ENCODE data around the gene MED17. TPM values are rescaled to one million over a fixed set of nuclear protein-coding genes. Genes with fewer than 3 reads are reported as not detected.

MED17 gene
- total RNA-seq, 1 donor from 2014 or later: 23.7 TPM

DNA sequence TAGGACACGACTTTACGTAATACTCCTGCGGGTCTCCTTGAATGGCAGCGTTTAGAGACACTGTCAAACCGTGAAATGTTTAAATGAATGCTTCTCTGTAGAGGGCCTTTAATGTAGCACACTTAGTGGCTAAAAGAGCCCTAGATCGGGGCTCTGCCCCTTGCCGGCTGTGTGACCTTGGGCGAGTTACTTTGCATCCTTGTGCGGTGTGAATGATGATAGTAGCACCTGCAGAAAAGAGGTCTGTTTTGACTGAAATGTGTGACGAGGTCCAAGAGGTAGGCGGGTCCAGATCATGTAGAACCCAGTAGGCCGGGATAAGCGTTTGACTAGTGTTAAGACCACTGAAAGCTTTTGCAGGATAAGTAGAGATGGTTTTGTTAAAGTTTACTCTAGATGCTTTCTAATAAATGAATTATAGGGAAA is 866 bp downstream of the MED17 start:
- Histone ChIP-seq H3K4me3 (ENCODE audit: low read depth, low read length) (peak overlapping the region; percentile 87), H3K36me3 (ENCODE audit: control insufficient read depth, insufficient read depth, low read length) (peaks cover 4% of the 10 kb centered on the region), H3K27me3 (ENCODE audit: control insufficient read depth, insufficient read depth, low read length) (no peaks in the 10 kb centered on the region)
- no peak for FAIRE-seq
- DNase-seq (ENCODE audit: low read depth): no peak
- TF ChIP-seq, protein P1, sequence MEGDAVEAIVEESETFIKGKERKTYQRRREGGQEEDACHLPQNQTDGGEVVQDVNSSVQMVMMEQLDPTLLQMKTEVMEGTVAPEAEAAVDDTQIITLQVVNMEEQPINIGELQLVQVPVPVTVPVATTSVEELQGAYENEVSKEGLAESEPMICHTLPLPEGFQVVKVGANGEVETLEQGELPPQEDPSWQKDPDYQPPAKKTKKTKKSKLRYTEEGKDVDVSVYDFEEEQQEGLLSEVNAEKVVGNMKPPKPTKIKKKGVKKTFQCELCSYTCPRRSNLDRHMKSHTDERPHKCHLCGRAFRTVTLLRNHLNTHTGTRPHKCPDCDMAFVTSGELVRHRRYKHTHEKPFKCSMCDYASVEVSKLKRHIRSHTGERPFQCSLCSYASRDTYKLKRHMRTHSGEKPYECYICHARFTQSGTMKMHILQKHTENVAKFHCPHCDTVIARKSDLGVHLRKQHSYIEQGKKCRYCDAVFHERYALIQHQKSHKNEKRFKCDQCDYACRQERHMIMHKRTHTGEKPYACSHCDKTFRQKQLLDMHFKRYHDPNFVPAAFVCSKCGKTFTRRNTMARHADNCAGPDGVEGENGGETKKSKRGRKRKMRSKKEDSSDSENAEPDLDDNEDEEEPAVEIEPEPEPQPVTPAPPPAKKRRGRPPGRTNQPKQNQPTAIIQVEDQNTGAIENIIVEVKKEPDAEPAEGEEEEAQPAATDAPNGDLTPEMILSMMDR (IDR thresholded peaks at IDR 0.05; ENCODE audit: insufficient read depth, low read length, severe bottlenecking): no peak

DNA sequence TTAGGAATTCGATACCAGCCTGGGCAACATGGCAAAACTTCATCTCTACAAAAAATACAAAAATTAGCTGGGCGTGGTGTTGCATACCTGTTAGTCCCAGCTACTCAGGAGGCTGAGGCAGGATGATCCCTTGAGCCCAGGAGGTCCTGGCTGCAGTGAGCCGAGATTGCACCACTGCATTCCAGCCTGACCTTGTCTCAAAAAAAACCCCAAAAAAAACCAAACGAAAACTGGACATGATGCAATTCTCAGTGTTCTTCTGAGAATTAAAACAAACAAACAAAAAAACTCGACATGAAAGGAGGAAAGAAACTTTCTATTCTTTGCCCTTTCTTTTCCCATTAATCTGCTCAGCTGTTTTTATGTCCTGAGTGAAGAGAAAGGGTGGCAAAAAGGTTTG is 7.4 kb downstream of the MED17 start:
- DNase-seq (ENCODE audit: low read depth) (no peak), FAIRE-seq (no peak)
- H3K27me3 ChIP-seq (ENCODE audit: control insufficient read depth, insufficient read depth, low read length): no peaks in the 10 kb centered on the region
- H3K36me3 ChIP-seq (ENCODE audit: control insufficient read depth, insufficient read depth, low read length): peaks cover 11% of the 10 kb centered on the region
- H3K4me3 ChIP-seq (ENCODE audit: low read depth, low read length): no peak overlapping the region
- TF ChIP-seq, protein P1 (IDR thresholded peaks at IDR 0.05; ENCODE audit: insufficient read depth, low read length, severe bottlenecking): no peak

DNA sequence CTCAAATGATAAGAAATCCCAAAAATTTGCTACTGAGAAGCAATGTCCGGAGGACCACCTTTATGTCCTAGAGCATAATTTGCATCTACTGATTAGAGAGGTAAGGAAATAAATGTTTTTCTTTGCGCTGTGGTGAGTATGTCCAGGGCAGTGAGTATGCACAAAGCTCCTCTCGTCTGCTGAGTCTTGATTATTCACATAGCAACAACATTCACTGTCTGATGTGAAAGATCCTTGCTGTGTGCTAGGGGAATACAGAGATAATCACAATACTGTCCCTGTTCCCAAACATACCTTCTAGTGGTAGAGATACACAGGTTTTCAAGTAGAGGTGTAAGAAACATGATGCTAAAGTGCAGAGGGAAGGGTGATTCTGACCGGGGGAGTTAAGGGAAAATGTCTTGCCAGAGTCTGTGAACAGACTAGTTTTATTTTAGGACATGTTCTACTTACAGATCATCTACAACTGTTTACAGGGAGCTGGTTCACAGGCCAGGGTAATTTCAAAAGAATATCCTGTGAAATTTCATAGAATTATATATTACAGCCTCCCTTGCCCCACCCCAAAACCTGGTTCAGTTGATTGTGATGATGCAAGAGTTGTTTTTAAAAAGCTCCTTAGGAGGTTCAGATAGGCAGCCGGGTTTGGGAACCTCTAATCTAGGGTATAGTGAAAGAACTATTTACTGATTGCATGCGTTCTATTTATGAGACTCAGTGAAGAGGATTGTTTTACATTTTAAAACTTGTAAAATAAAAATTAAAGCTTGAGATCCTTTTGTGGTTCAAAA is 12.6 kb downstream of the MED17 start:
- no peak for DNase-seq (ENCODE audit: low read depth)
- TF ChIP-seq, protein P1 (IDR thresholded peaks at IDR 0.05; ENCODE audit: insufficient read depth, low read length, severe bottlenecking): no peak
- no peaks in the 10 kb centered on the region for H3K27me3 ChIP-seq (ENCODE audit: control insufficient read depth, insufficient read depth, low read length)
- H3K36me3 ChIP-seq (ENCODE audit: control insufficient read depth, insufficient read depth, low read length): peaks cover 14% of the 10 kb centered on the region
- FAIRE-seq: no peak
- no peak overlapping the region for H3K4me3 ChIP-seq (ENCODE audit: low read depth, low read length)

DNA sequence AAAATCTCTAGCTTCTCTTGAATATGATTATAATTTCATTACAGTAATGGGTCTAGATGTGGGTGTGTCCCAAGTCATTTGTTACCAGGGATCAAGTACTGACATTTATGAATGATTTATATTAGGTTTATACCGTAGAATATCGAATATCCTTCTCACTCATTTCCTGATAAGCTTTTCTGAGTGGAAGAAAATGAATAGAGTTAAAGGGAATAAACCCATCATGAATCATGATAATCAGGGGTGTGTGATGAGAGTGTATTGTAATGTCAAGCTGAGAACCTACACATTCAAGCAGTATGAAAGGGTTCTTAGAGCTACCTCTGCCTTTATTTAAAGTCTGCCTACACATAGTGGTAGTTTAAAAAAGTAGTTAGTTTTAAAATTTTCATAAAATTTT is 17.3 kb downstream of the MED17 start:
- H3K4me3 ChIP-seq (ENCODE audit: low read depth, low read length): no peak overlapping the region
- DNase-seq (ENCODE audit: low read depth) (no peak), FAIRE-seq (no peak)
- TF ChIP-seq, protein P1 (IDR thresholded peaks at IDR 0.05; ENCODE audit: insufficient read depth, low read length, severe bottlenecking): no peak
- no peaks in the 10 kb centered on the region for H3K27me3 ChIP-seq (ENCODE audit: control insufficient read depth, insufficient read depth, low read length)
- peaks cover 15% of the 10 kb centered on the region for H3K36me3 ChIP-seq (ENCODE audit: control insufficient read depth, insufficient read depth, low read length)

DNA sequence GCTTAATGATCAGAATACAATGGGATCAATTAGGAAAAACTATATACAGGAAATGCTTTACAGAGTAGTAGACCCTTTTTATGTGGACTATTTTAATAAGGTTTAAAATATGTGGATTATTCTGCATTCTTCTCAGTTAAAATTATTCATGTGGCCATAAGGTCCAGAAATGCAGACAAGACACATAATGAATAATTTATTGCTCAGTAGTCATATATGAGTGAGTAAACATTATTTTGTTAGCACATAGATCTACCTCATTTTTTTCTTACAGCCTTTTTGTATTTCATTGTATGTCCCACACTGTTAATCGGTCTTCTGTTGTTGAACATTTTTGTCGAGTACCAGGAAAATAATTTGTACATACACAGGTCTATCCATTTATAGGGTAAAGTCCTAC is 20.8 kb downstream of the MED17 start:
- Histone ChIP-seq H3K36me3 (ENCODE audit: control insufficient read depth, insufficient read depth, low read length) (peaks cover 17% of the 10 kb centered on the region), H3K4me3 (ENCODE audit: low read depth, low read length) (no peak overlapping the region), H3K27me3 (ENCODE audit: control insufficient read depth, insufficient read depth, low read length) (no peaks in the 10 kb centered on the region)
- TF ChIP-seq, protein P1 (IDR thresholded peaks at IDR 0.05; ENCODE audit: insufficient read depth, low read length, severe bottlenecking): no peak
- no peak for DNase-seq (ENCODE audit: low read depth)
- FAIRE-seq: no peak

DNA sequence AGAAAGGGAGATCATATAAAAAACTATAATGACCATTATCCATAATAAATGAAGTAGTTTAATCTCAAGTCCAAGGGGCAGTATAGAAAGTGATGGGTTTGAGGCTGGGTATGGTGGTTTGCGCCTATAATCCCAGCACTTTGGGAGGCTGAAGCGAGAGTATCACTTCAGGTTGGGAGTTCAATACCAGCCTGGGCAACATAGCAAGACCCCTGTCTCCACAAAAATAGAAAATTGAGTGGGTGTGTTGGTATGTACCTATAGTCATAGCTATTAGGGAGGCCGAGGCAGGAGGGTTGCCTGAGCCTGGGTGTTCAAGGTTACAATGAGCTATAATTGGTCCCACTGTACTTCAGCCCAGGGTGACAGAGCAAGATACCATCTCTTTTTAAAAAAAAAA is 23.9 kb downstream of the MED17 start:
- FAIRE-seq: no peak
- DNase-seq (ENCODE audit: low read depth): no peak
- Histone ChIP-seq H3K4me3 (ENCODE audit: low read depth, low read length) (no peak overlapping the region), H3K27me3 (ENCODE audit: control insufficient read depth, insufficient read depth, low read length) (no peaks in the 10 kb centered on the region), H3K36me3 (ENCODE audit: control insufficient read depth, insufficient read depth, low read length) (peaks cover 19% of the 10 kb centered on the region)
- TF ChIP-seq, protein P1 (IDR thresholded peaks at IDR 0.05; ENCODE audit: insufficient read depth, low read length, severe bottlenecking): no peak
